Left lung (tissue), 10 donors: Measurements from ENCODE around the gene LCE3A. TPM values are rescaled to one million over a fixed set of nuclear protein-coding genes. Genes with fewer than 3 reads are reported as not detected.
"Not testable (repeated sequence)": the region's sequence is repeated elsewhere in the genome, so short reads cannot be mapped to it uniquely, and the experiment has no call there.

Source experiments
- ATAC-seq: fragments of 200-7000 bp; cut with Tn5 transposase; one replicate; pipeline ENCODE4 v1.9.1; 2020; ENCODE audit warnings: moderate library complexity
- DNase-seq, 4 donors: peaks; one replicate each; pipeline ENCODE4 v3.0.0-alpha.2; 2013 to 2020
- H3K27ac ChIP-seq, 2 donors: fragments of 200-600 bp; sonication (generic) in 1 of 2; one replicate each; pipeline versions ENCODE4 v1.5.0 to v1.8.0; 2020 to 2021
- H3K27me3 ChIP-seq, 2 donors: fragments of 200-600 bp; sonication (generic) in 1 of 2; one replicate each; pipeline versions ENCODE4 v1.5.0 to v1.8.0; 2020 to 2021
- H3K36me3 ChIP-seq, 2 donors: fragments of 200-600 bp; sonication (generic) in 1 of 2; one replicate each; pipeline versions ENCODE4 v1.5.0 to v1.8.0; 2020 to 2021
- H3K4me1 ChIP-seq, 2 donors: fragments of 200-600 bp; one replicate each; pipeline ENCODE4 v1.8.0; 2021
- H3K4me3 ChIP-seq, 2 donors: fragments of 200-600 bp; sonication (generic) in 1 of 2; one replicate each; pipeline versions ENCODE4 v1.5.0 to v1.8.0; 2020 to 2021; ENCODE audit warnings: mild to moderate bottlenecking in 1 of 2
- H3K9me3 ChIP-seq, 2 donors: fragments of 200-600 bp; sonication (generic) in 1 of 2; one replicate each; pipeline versions ENCODE4 v1.5.0 to v1.8.0; 2020 to 2021
- CTCF ChIP-seq, 2 donors: fragments of 200-600 bp; sonication (generic) in 1 of 2; IDR thresholded peaks; one replicate each; pipeline versions ENCODE4 v1.5.0 to v1.8.0; 2021; ENCODE audit warnings: antibody characterized with exemption in 2 of 2
- intact Hi-C, 2 donors: fragments of 100-400 bp; cut with DNase I; formaldehyde crosslinking; loops; one replicate each; pipeline versions ENCODE4 v1.11.2 to v1.14.2; 2022
- polyA plus RNA-seq, 6 donors: library from polyadenylated mRNA; unstranded; fragments of 120-200 nt; gene quantifications; one replicate each; pipeline ENCODE4 v1.2.1, GENCODE V29; 2013; ENCODE audit not compliant: insufficient read length in 6 of 6
- total RNA-seq, 2 donors: library from RNA; stranded (reverse); fragmentation: NEBNext Ultra II Directional; extraction: Animal tissue kit (Norgen Biotek cat#: 25700); gene quantifications; one replicate each; pipeline ENCODE4 v1.2.1, GENCODE V29; 2021
- donor health status: DM: no; HTN: yes; CAD: no.
- donor health status: DM: no; HTN: no; CAD: no.

Gene LCE3A
- total and polyA plus RNA-seq, 8 donors: not detected

GRCh38 chr1:152582647-152583046 is 40.3 kb downstream of the LCE3A start:
- no peak for DNase-seq
- intact Hi-C loops: no loop called here
- Histone ChIP-seq H3K4me3 (no peak overlapping the region), H3K4me1 (no peaks in the 10 kb centered on the region), H3K36me3 (no peaks in the 10 kb centered on the region), H3K27ac (no peak overlapping the region), H3K27me3 (no peaks in the 10 kb centered on the region), H3K9me3 (no peaks in the 10 kb centered on the region)
- TF ChIP-seq CTCF (IDR thresholded peaks at IDR 0.05): no peak
- ATAC-seq: no peak

DNA sequence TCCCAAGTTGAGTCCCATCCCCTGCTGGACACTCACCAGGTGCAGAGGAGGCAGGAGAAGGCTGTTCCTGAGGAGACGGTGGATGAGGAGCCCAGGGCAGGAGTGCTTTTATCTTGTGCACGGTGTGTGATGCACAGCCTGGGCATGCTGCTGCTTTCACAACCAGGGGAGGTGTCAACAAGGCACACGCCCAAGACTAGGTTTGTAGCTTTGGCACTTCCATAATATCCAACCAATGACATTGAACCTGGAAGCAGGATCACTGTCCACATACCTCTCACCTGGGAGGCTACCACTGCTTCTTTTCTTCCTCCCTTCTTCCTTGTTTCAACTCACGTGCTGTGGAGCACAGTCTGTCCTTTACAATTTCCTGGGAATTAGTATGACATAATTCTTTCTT is 42.5 kb downstream of the LCE3A start, which contains the start of gene LCE3D:
Gene LCE3D (minus strand): TSS at position 84 of the 400 bp plus-strand sequence. CDS start 580 bp downstream, outside the sequence.
- H3K27ac ChIP-seq: no peak within 1 kb of the TSS
- DNase-seq: no peak
- no peaks in the 10 kb centered on the region for H3K9me3 ChIP-seq
- no peak for TF ChIP-seq CTCF (IDR thresholded peaks at IDR 0.05)
- intact Hi-C loops: no loop called here
- no peak within 1 kb of the TSS for H3K4me3 ChIP-seq
- ATAC-seq: no peak
- no peaks in the 10 kb centered on the region for H3K27me3 ChIP-seq
- no peaks in the 10 kb centered on the region for H3K4me1 ChIP-seq
- H3K36me3 ChIP-seq: no peaks in the 10 kb centered on the region

GRCh38 chr1:152579526-152579925 is 43.4 kb downstream of the LCE3A start:
- H3K27me3 ChIP-seq, H3K27ac ChIP-seq, H3K4me3 ChIP-seq, ATAC-seq, intact Hi-C loops, DNase-seq, H3K9me3 ChIP-seq, H3K36me3 ChIP-seq, H3K4me1 ChIP-seq: not testable (repeated sequence)

- no peak for DNase-seq
- Histone ChIP-seq H3K9me3 (no peaks in the 10 kb centered on the region), H3K4me3 (no peak overlapping the region), H3K4me1 (no peaks in the 10 kb centered on the region), H3K27ac (no peak overlapping the region), H3K27me3 (no peaks in the 10 kb centered on the region), H3K36me3 (no peaks in the 10 kb centered on the region)
- intact Hi-C loops: no loop called here
- TF ChIP-seq CTCF (IDR thresholded peaks at IDR 0.05): no peak
- ATAC-seq: no peak
These were observed 45.7 kb downstream of the LCE3A start for GRCh38 chr1:152577168-152577567.

Other genes with a start within 250 kb of the LCE3A start
- gene CRNN, start 208.8 kb downstream of the LCE3A start, total RNA-seq: not detected
- gene CRNN, start 208.8 kb downstream of the LCE3A start, polyA plus RNA-seq: not detected
- not detected for gene LCE5A, start 112.3 kb downstream of the LCE3A start, total RNA-seq
- gene LCE5A, start 112.3 kb downstream of the LCE3A start, polyA plus RNA-seq: not detected
- not detected for gene CRCT1, start 108.6 kb downstream of the LCE3A start, total RNA-seq
- gene CRCT1, start 108.6 kb downstream of the LCE3A start, polyA plus RNA-seq: not detected
- gene LCE3E, start 56.3 kb downstream of the LCE3A start, total RNA-seq: not detected
- not detected for gene LCE3E, start 56.3 kb downstream of the LCE3A start, polyA plus RNA-seq
- gene LCE3D, start 42.6 kb downstream of the LCE3A start, total RNA-seq: not detected
- gene LCE3D, start 42.6 kb downstream of the LCE3A start, polyA plus RNA-seq: not detected
- gene LCE3C, start 22.9 kb downstream of the LCE3A start, total RNA-seq: not detected
- gene LCE3C, start 22.9 kb downstream of the LCE3A start, polyA plus RNA-seq: not detected
- gene LCE3B, start 9.3 kb downstream of the LCE3A start, total RNA-seq: not detected
- gene LCE3B, start 9.3 kb downstream of the LCE3A start, polyA plus RNA-seq: not detected
- not detected for gene LCE2D, start 40.3 kb upstream of the LCE3A start, total RNA-seq
- gene LCE2D, start 40.3 kb upstream of the LCE3A start, polyA plus RNA-seq: not detected
- not detected for gene LCE2C, start 52.2 kb upstream of the LCE3A start, total RNA-seq
- not detected for gene LCE2C, start 52.2 kb upstream of the LCE3A start, polyA plus RNA-seq
- gene LCE2B, start 63.0 kb upstream of the LCE3A start, total RNA-seq: not detected
- not detected for gene LCE2B, start 63.0 kb upstream of the LCE3A start, polyA plus RNA-seq
- gene LCE2A, start 75.2 kb upstream of the LCE3A start, total RNA-seq: not detected
- not detected for gene LCE2A, start 75.2 kb upstream of the LCE3A start, polyA plus RNA-seq
- gene LCE4A, start 85.1 kb upstream of the LCE3A start, total RNA-seq: not detected
- not detected for gene LCE4A, start 85.1 kb upstream of the LCE3A start, polyA plus RNA-seq
- gene KPRP, start 134.9 kb upstream of the LCE3A start, total RNA-seq: not detected
- not detected for gene KPRP, start 134.9 kb upstream of the LCE3A start, polyA plus RNA-seq
- gene LCE1F, start 152.0 kb upstream of the LCE3A start, total RNA-seq: not detected
- gene LCE1F, start 152.0 kb upstream of the LCE3A start, polyA plus RNA-seq: not detected
- not detected for gene LCE1E, start 163.2 kb upstream of the LCE3A start, total RNA-seq
- not detected for gene LCE1E, start 163.2 kb upstream of the LCE3A start, polyA plus RNA-seq
- gene LCE1D, start 173.6 kb upstream of the LCE3A start, total RNA-seq: not detected
- not detected for gene LCE1D, start 173.6 kb upstream of the LCE3A start, polyA plus RNA-seq
- not detected for gene LCE1C, start 183.5 kb upstream of the LCE3A start, total RNA-seq
- not detected for gene LCE1C, start 183.5 kb upstream of the LCE3A start, polyA plus RNA-seq
- not detected for gene LCE1B, start 188.9 kb upstream of the LCE3A start, total RNA-seq
- gene LCE1B, start 188.9 kb upstream of the LCE3A start, polyA plus RNA-seq: not detected
- gene LCE1A, start 204.4 kb upstream of the LCE3A start, total RNA-seq: not detected
- gene LCE1A, start 204.4 kb upstream of the LCE3A start, polyA plus RNA-seq: not detected
- gene LCE6A, start 219.8 kb upstream of the LCE3A start, total RNA-seq: not detected
- not detected for gene LCE6A, start 219.8 kb upstream of the LCE3A start, polyA plus RNA-seq
- gene LCE7A, start 236.9 kb upstream of the LCE3A start, total RNA-seq: not detected
- gene LCE7A, start 236.9 kb upstream of the LCE3A start, polyA plus RNA-seq: not detected